Panc1 (cell line): Measurements from ENCODE around the gene MGA.

Experiments
- CTCF ChIP-seq: fragments of 450-650 bp; IDR thresholded peaks from 2 replicates; pipeline ENCODE4 v1.5.1; 2017; ENCODE audit warnings: mild to moderate bottlenecking
- POLR2AphosphoS5 ChIP-seq: IDR thresholded peaks from 2 replicates; pipeline ENCODE4 v1.6.1; 2012; ENCODE audit warnings: mild to moderate bottlenecking, low read depth, low read length, moderate library complexity

- TF ChIP-seq CTCF (no peak), POLR2AphosphoS5 (no peak)
Observed at GRCh38 chr15:41813426-41813825, 153.2 kb downstream of the MGA start.
